GM12878 (cell line): ENCODE measurements around the gene SLC3A2. TPM values are rescaled to one million over a fixed set of nuclear protein-coding genes. Genes with fewer than 3 reads are reported as not detected.

Experiments
- ATAC-seq: fragments of 200-7000 bp; cut with Tn5 transposase; 3 replicates; pipeline ENCODE4 v1.9.1; 2020; ENCODE audit warnings: mild to moderate bottlenecking, moderate library complexity
- BruUV-seq: library from RNA; stranded (reverse); fragments of 400-500 nt; replicated peaks from 2 replicates; lab custom pipeline; 2021; lab: Mats Ljungman, UMichigan
- CTCF ChIA-PET: fragments of 300-600 bp; sonication (Branson Sonifier 250); formaldehyde crosslinking; extraction: SDS; loops from one replicate; lab custom pipeline; 2021; ENCODE audit warnings: inconsistent platforms; lab: Yijun Ruan, JAX
- POLR2A ChIA-PET: fragments of 350-600 bp; formaldehyde crosslinking; extraction: SDS; loops from one replicate; lab custom pipeline; 2021; ENCODE audit warnings: inconsistent platforms; lab: Charles Lee
- RAD21 ChIA-PET: fragments of 300-600 bp; sonication (Branson Sonifier 250); formaldehyde crosslinking; loops from one replicate; lab custom pipeline; 2023; ENCODE audit warnings: antibody characterized with exemption; ENCODE audit not compliant: unreplicated experiment; lab: Charles Lee
- SMC1A ChIA-PET: fragments of 300-600 bp; sonication (Branson Sonifier 250); formaldehyde crosslinking; loops from one replicate; lab custom pipeline; 2023; ENCODE audit not compliant: unreplicated experiment, uncharacterized antibody; lab: Charles Lee
- DNase-seq: peaks from one replicate; pipeline ENCODE4 v3.0.0-alpha.2; 2011; ENCODE audit warnings: low read depth, low spot score
- FAIRE-seq: peaks from 3 replicates; lab custom pipeline; 2011; peaks lifted over from hg19 to GRCh38; lab: Jason Lieb, UNC
- H2AFZ ChIP-seq: 2 replicates; pipeline ENCODE4 v1.6.0; 2011; ENCODE audit warnings: low read depth, low read length, control low read depth; ENCODE audit not compliant: control insufficient read depth
- H3K27ac ChIP-seq: 2 replicates; pipeline ENCODE4 v1.5.1; 2011; ENCODE audit warnings: control low read depth; ENCODE audit not compliant: control insufficient read depth, insufficient read depth
- H3K27me3 ChIP-seq, 2 experiments: replicated peaks in 1 of 2; 2 replicates each; pipeline versions ENCODE4 v1.6.0 to v1.6.1; 2011; ENCODE audit warnings: low read length in 1 of 2; ENCODE audit not compliant: control insufficient read depth in 2 of 2, insufficient read depth in 2 of 2
- H3K36me3 ChIP-seq, 2 experiments: 2 replicates each; pipeline ENCODE4 v1.5.1; 2011; ENCODE audit warnings: low read length in 1 of 2; ENCODE audit not compliant: control insufficient read depth in 2 of 2, insufficient read depth in 2 of 2
- H3K4me1 ChIP-seq: 2 replicates; pipeline ENCODE4 v1.6.1; 2011; ENCODE audit warnings: mild to moderate bottlenecking, low read length, moderate library complexity, mixed read lengths; ENCODE audit not compliant: control insufficient read depth, insufficient read depth
- H3K4me2 ChIP-seq: 2 replicates; pipeline ENCODE4 v1.6.0; 2011; ENCODE audit warnings: control low read depth; ENCODE audit not compliant: control insufficient read depth, insufficient read depth
- H3K4me3 ChIP-seq: fragments of 200-600 bp; sonication (generic); 2 replicates; pipeline ENCODE4 v1.5.1; 2016
- H3K79me2 ChIP-seq: 2 replicates; pipeline ENCODE4 v1.6.0; 2011; ENCODE audit warnings: low read length; ENCODE audit not compliant: control insufficient read depth, insufficient read depth
- H3K9ac ChIP-seq: 2 replicates; pipeline ENCODE4 v1.8.0; 2011; ENCODE audit warnings: low read length, control low read depth, mixed read lengths; ENCODE audit not compliant: control insufficient read depth, insufficient read depth
- H3K9me3 ChIP-seq: replicated peaks from 3 replicates; pipeline ENCODE4 v1.5.1; 2011; ENCODE audit warnings: mild to moderate bottlenecking, low read length; ENCODE audit not compliant: control insufficient read depth, insufficient read depth
- H4K20me1 ChIP-seq: 2 replicates; pipeline ENCODE4 v1.6.0; 2011; ENCODE audit not compliant: control insufficient read depth, insufficient read depth
- CREB1 ChIP-seq: IDR thresholded peaks from 2 replicates; pipeline ENCODE4 v1.6.1; 2012; ENCODE audit warnings: low read depth, mild to moderate bottlenecking, inconsistent platforms
- CTCF ChIP-seq, 3 experiments: IDR thresholded peaks in 2 of 3; conservative IDR thresholded peaks in 1 of 3; 2 replicates each; pipeline ENCODE4 v1.5.1; 2011; ENCODE audit warnings: low read depth in 3 of 3, low read length in 3 of 3, mild to moderate bottlenecking in 3 of 3, control low read depth in 2 of 3, moderate library complexity in 2 of 3, inconsistent platforms in 1 of 3, mixed read lengths in 1 of 3; ENCODE audit not compliant: control insufficient read depth in 2 of 3, insufficient read depth in 1 of 3; ENCODE audit errors: extremely low read depth in 1 of 3
- MEF2A ChIP-seq: IDR thresholded peaks from 2 replicates; pipeline ENCODE4 v1.6.1; 2011; ENCODE audit warnings: low read depth, mild to moderate bottlenecking, low read length, moderate library complexity; ENCODE audit not compliant: insufficient read depth
- MYB ChIP-seq: fragments of 150-350 bp; IDR thresholded peaks from 2 replicates; pipeline ENCODE4 v1.6.1; 2014; ENCODE audit warnings: mild to moderate bottlenecking, low read depth, low read length, borderline replicate concordance
- POLR2A ChIP-seq: IDR thresholded peaks from 2 replicates; pipeline ENCODE4 v1.6.1; 2011; ENCODE audit warnings: low read depth, mild to moderate bottlenecking, low read length
- RAD21 ChIP-seq: IDR thresholded peaks from 2 replicates; pipeline ENCODE4 v1.6.1; 2011; ENCODE audit warnings: mild to moderate bottlenecking, low read depth, low read length, moderate library complexity; ENCODE audit not compliant: insufficient read depth
- TAF1 ChIP-seq: IDR thresholded peaks from 2 replicates; pipeline ENCODE4 v1.6.1; 2011; ENCODE audit warnings: mild to moderate bottlenecking, low read depth, low read length, borderline replicate concordance
- ZNF24 ChIP-seq: fragments of 450-650 bp; IDR thresholded peaks from 2 replicates; pipeline ENCODE4 v1.6.1; 2017; ENCODE audit warnings: antibody characterized with exemption, mild to moderate bottlenecking
- WGBS: methylation state at CpG from one replicate; pipeline ENCODE4 v1.1.6; 2016; ENCODE audit warnings: low lambda C conversion rate; ENCODE audit not compliant: insufficient replicate concordance, insufficient coverage; ENCODE audit errors: missing lambda C conversion rate; 5-methylcytosine and 5-hydroxymethylcytosine counted together
- in situ Hi-C: fragments of 300-500 bp; cut with MboI; formaldehyde crosslinking; loops from 9 replicates; pipeline ENCODE4 v1.14.3; 2018; ENCODE audit warnings: mixed read lengths
- intact Hi-C: fragments of 100-400 bp; cut with micrococcal nuclease; formaldehyde crosslinking; loops from one replicate; pipeline ENCODE4 v1.14.2; 2022; ENCODE audit not compliant: unreplicated experiment
- polyA plus RNA-seq, 11 experiments: library from polyadenylated mRNA; depleted of rRNA in 4 of 11; unstranded in 6 of 11; stranded (reverse) in 5 of 11; fragments of >200 nt; fragmentation: Nextera tagmentation in 4 of 11; fragmentation: Illumina TruSeq in 1 of 11; extraction: Ambion mirVana in 4 of 11; extraction: Trizol in 1 of 11; gene quantifications; 1 replicate in 1 of 11; 2 replicates in 10 of 11; pipeline versions ENCODE4 v1.2.1 to v1.2.3, GENCODE V29; 2011 to 2016; ENCODE audit warnings: inconsistent platforms in 2 of 11, missing spikeins in 2 of 11, low read depth in 1 of 11
- total RNA-seq, 4 experiments: library from RNA; depleted of rRNA in 3 of 4; stranded (reverse); fragments of >200 nt in 3 of 4; fragmentation: Illumina TruSeq in 1 of 4; extraction: Trizol in 1 of 4; gene quantifications; 2 replicates each; pipeline versions ENCODE4 v1.2.1 to v1.2.3, GENCODE V29; 2013 to 2021

Gene SLC3A2
- total and polyA plus RNA-seq, 10 of the 15 experiments (the other 5 are each of a cell fraction or from before 2014, with no cell fraction given): 6.9 to 158 (median 106) TPM

GRCh38 chr11:62905927-62906531 is 25.3 kb downstream of the SLC3A2 start (continued):
- 0 out of 2 replicates have a peak, but pooled peaks have one; percentile 9 for TF ChIP-seq CREB1
- TF ChIP-seq POLR2A: no peak
- TF ChIP-seq MYB: no peak; the same call in 1 of the 2 replicates
- TF ChIP-seq ZNF24: no peak
- TF ChIP-seq TAF1: no peak
- peak; percentile 99 for TF ChIP-seq RAD21
- TF ChIP-seq CTCF (IDR thresholded peaks at IDR 0.05 in 2 of 3, conservative IDR thresholded peaks at IDR 0.05 in 1 of 3; ENCODE audit: control insufficient read depth in 2 of 3, extremely low read depth in 1 of 3, insufficient read depth in 1 of 3, low read depth in 3 of 3, low read length in 3 of 3): peak; percentile 99

- no TSS peak for BruUV-seq
- Histone ChIP-seq H3K27me3 (peaks cover 0 to 3% of the 10 kb centered on the region in 2 experiments), H3K79me2 (no peaks in the 10 kb centered on the region), H3K9me3 (no peaks in the 10 kb centered on the region), H3K4me1 (peaks cover 6% of the 10 kb centered on the region; the same call in 1 of the 2 replicates), H4K20me1 (no peaks in the 10 kb centered on the region), H2AFZ (no peak overlapping the region), H3K36me3 (no peaks in the 10 kb centered on the region), H3K4me2 (no peak overlapping the region), H3K27ac (no peak overlapping the region), H3K9ac (no peak overlapping the region), H3K4me3 (no peak overlapping the region)
- POLR2A ChIA-PET: no interaction called here
- FAIRE-seq (no peak), DNase-seq (no peak), ATAC-seq (no peak)
- SMC1A ChIA-PET: interaction anchor here (1.6 to 10.0 kb wide), 2 partner anchors 67 to 113 kb away, joined by 3 to 116 read pairs; no protein-coding TSS in a partner anchor
- in situ Hi-C loops: loop anchor here (5.0 kb wide), 2 partner anchors 114 to 304 kb away; no protein-coding TSS in a partner anchor
- intact Hi-C loops: loop anchor here (5.0 to 10.0 kb wide), 2 partner anchors 66 to 304 kb away; no protein-coding TSS in a partner anchor
- RAD21 ChIA-PET: interaction anchor here (0.7 to 3.7 kb wide), 3 partner anchors 14 to 115 kb away, joined by 3 to 22 read pairs (median 5); no protein-coding TSS in a partner anchor
- TF ChIP-seq MEF2A: no peak
- no peak for TF ChIP-seq TAF1
- 19% methylated on average over 9 of the region's 9 CpGs for WGBS
- CTCF ChIA-PET: interaction anchor here (0.6 to 11.9 kb wide), 4 partner anchors 10 to 112 kb away, joined by 3 to 327 read pairs (median 3); no protein-coding TSS in a partner anchor
These were observed 27.9 kb downstream of the SLC3A2 start for GRCh38 chr11:62908468-62909072.
